GM19468 (cell line): ENCODE data around the gene ZFPM1.

ENCODE experiments used
- ATAC-seq: cut with Tn5 transposase; IDR thresholded peaks from one replicate; pipeline ENCODE4 v1.9.1; 2021; ENCODE audit warnings: mild to moderate bottlenecking, moderate library complexity, moderate number of reproducible peaks; ENCODE audit not compliant: unreplicated experiment; ENCODE audit errors: extremely low read depth

Gene ZFPM1

DNA sequence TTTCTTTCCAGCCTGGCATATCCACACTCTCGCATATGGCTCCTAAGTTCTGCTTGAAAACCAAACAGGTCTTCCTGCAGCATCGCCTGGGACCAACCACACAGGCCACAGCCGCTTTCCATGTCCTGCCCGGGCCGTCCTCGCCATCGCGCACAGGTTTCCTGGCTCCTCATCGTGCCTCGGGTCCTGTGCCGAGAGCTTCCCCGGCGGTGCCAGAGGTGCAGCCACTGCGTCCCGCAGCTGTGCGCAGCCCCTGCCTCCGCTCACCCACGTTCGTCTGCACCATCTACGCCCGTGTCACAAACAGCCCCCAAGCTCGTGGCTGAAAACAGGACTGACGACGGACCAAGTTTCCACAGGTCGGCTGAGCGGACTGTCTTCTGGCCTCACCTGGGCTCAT is 6.3 kb upstream of the ZFPM1 start:
- ATAC-seq: no peak

DNA sequence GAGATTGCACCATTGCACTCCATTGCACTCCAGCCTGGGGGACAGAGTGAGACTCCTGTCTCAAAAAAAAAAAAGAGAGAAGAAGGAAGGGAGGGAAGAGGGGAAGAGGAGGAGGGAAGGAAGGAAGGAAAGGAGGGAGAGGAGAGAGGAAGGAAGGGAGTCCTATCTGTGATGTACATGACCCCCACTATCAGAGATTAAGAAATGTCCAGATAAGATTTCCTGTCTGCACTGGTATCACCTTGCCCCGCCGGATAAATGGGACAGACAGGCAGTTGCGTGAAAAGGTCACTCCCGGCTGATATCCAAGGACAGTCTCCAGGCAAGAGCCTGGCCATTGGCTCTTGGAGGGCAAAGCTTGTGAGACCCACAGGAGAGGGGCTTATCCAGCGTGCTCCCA is 5.2 kb upstream of the ZFPM1 start:
- ATAC-seq: no peak

- ATAC-seq: no peak
These were observed 4.4 kb upstream of the ZFPM1 start for GRCh38 chr16:88448461-88449266.

DNA sequence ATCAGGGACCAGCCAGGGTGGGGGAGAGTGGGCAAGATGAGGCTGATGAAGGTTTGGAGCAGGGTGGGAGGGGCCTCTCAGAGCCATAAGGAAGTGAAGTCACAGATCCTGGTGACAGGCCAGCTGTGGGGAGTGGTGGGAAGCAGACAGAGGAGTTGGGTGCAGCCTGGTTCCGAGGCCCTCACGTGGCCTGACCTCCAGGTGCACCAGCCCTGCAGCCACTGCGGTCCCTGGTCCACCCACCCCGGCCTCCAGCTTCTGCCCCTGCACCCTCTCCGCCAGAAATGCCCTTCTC is 3.9 kb upstream of the ZFPM1 start:
- ATAC-seq: no peak

DNA sequence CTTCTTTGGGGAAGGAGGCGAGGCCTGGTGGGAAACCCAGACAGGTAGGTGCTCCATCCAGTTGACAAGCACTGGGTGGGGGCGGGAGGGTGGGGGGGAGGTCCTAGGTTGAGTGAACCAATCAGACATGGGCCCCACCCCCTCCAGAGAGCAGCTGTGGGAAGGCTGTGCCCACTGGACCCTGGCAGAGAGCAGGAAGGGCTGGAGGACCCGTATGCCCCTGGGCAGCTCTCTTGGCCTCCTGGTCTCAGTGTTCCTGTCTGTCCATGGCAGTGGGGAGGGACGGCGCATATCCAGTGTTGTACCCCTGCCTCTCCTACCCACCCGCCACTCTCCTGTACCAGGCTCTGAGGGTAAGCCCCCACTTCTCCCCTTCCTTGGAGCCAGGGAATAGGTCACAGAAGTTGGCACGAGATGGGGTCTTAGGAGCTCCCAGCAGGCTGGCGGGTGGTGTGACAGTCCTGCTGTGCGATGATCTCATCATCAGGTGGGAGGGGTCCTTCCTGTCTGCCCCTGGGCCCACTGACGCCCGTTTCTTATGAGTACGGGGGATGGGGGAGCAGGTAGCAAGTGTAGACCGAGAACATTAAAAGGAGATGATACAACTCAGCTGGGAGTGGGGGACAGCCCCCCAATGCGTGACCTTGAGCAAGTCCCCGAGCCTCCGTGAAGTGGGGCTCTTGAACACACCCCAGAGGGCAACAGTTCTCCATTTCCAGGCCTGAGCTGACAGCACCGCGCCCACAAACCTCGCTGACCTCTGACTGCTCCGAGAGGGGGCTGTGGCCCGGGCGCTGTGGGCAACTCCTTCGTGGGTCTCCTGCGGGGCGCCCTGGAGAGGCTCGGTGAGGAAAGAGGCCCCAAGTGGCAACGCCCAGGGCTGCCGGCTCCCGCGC is 1.2 kb upstream of the ZFPM1 start:
- no peak for ATAC-seq

GRCh38 chr16:88452482-88453216 is 431 bp upstream of the ZFPM1 start:
- peak; percentile 18 for ATAC-seq

DNA sequence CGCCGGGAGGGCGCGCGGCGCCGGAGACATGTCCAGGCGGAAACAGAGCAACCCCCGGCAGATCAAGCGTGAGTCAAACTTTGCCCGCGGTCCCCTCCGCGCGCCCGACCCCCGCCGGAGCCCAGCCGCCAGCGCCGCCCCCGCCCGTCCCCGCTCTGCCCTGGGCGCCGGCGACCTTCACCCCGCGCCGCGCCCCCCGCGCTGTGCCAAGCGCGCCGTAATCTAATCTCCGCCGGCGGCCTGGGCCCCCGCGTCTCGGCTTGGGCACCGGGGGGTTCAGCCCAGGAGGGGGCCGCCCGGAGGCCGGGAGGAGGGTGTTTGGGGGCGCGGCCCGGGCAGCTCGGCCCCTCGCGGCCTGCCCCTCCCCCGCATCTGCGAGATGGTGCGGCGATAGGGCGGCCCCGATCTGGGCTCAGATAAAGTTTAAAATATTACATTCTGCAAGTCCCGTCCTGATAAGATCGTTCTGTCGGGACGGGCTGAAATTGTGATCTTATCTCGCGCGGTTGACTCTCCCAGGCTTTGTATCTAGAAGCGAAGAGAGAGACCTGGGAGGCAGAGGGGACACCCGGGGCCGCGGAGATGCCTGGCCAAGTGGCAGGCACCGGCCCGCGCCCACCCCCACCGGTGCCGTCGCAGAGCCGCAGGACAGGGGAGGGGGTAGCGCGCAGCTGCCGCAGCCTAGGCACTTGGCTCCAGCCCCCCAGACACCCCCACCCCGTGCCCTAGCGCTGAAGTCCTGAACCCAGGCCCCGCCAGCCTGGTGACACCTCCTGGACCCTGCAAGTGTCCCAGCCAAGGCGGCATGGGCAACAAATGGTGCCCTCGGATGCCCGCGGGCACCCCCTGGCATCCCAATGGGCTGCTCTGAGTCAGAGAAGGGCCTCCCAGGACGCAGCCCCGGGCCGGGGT is 787 bp downstream of the ZFPM1 start:
- ATAC-seq: no peak

DNA sequence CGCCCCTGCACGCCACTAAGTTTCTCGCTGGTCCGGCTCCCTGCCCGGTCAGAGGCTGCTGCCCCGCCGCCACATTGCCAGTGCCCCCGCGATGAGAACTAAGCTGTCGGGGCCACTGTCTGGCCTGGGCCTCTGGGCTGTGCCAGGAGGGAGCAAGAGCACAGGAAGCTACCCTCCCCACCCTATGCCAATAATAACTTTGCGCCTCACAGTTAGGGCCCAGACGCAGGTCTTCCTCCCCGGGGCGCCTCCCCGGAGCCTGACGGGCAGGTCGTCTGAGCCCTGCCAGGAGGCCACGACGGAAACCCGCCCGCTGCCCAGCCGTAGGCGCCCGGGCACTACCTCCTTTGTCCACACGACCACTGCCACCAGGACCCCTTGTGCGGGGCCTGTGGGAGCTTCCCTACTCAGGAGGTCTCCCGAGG is 1.5 kb downstream of the ZFPM1 start:
- ATAC-seq: no peak

DNA sequence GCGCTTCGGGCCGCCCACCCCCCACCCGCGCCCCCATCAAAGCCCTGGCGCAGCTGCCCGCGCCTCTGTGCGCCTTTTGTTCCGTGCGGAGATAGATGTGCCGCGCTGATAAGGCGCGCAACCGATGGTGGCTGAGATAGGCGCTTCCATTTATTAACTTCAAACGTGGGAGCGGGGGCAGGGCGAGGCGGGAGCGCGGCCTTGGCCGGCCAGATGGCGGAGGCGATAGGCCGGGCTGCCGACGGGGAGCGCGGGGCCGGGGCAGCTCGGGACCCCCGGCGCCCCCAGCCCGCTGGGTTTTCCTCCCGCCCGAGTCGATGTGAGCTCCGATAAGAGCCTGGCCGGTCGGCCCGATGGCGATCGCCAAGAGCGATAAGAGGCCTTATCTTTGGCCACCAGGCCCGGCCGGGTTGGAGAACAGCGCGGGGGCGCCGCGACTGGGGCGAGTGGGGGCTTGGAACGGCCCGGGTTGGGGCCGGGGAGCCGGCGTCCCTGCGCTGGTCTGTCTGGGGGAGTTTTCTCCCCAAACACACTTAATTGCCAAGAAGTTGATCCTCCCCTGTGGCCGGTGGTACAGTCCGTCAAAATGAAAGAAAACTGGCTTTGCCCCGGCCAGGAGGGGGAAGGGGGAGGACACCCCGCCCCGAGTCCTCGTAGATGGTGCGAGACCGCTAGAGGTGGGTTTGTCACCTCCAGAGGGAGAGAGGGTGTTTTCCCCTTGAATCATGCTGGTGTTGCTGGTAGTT is 2.7 kb downstream of the ZFPM1 start:
- no peak for ATAC-seq

DNA sequence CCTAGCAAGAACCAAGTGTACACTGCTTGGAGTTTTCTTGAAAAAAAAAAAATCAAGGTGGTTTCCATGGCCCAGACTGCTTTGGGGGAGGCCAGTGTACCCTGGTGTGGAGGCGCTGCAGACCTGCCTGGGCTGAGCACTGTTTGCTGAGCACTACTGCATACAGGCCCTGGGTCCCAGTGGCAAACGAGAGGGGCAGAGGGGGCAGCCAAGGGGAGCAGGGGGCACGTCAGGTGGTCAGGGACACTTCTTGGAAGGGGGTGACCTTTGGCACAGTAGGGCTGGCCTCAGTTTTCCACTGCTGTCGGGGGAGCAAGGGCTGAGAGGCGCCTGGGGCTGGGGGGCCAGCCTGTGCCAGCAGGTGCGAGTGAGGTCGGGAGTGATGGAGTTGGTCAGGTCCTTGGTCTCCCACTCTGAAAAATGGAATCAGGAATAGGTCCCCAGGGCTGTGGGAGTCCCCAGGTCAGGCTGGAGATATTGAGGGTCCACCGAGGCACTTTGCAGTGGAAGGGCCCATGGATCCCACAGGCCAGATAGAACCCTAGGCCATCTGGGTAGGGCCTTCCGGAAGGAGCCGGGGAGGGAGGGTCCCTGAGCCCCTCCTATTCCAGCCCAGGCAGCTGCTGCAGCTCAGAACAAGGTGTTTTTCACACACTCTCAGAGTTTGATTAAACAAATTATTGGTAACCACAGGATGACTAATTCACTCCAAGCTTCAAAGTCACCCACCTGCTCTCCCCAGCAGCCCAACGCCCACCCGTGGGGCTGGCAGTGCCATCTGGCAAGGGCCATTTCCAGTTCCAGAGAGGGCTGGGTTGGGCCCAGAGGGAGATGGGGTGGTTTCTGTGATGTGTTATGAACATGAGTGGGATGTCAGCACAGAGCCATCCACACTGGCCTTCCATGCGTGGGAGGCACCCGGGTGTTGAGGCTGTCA is 3.5 kb downstream of the ZFPM1 start:
- ATAC-seq: no peak

DNA sequence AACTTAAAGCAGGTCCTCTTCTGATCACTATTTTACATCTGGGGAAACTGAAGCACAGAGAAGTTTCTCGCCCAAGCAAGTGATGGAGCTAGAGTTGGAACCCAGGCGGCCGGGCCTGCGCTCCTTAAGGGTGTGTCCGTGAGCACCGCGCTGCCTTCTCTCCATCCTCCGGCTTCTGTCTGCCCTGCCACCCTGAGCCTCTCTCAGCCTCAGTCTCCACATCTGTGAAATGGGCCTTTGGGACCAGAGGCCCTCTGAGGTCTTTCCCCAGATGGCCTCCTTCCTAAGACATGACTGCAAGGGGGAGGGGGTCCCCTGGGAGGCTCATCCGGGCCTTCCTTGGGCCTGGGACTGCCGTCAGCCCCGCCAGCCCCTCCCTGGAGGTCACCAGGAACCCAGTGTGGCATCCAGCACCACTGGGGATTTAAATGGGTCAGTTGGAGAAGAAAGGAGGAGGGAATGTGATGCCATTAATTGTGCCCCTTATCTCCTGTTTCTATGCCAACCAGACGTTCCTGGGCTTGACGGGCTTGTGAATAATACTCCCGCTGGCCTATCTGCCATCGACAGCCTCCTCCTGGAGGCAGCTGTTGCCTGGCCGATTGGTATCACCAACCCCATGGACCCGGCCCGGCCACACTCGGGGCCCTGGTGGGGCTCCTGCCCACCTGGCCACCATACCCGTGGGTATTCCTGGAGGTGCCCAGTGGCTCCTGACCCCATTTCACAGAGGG is 5.1 kb downstream of the ZFPM1 start:
- ATAC-seq: no peak

GRCh38 chr16:88458773-88459235 is 5.7 kb downstream of the ZFPM1 start:
- ATAC-seq: no peak

DNA sequence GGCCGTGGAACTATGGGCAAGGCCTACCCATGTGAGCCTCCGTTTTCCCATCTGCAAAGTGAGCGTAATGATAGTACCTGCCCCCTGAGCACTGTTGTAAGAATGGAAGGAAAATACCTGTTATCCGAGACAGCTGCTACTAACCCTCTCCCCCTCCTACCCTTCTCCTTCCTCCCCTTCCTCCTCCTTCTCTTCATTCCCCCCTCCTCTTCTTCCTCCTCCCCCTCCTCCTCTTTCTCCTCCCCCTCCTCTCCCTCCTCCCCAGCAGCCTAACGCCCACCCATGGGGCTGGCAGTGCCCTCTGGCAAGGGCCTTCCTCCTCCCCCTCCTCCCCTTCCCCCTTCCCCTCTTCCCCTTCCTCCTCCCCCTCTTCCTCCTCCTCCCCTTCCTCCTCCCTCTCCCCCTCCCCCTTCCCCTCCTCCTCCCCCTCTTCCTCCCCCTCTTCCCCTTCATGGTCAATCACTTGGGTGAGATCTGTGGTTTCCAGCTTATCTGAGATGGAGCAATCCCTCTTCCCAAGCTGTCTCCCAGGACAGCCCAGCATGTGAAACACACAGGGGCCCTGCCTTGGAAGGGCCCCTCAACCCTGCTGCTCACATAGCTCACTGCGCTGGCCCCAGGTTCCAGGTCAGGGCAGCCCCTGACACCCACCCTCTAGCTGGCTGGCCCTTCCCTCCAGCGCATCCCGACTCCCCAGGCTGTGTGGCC is 6.4 kb downstream of the ZFPM1 start:
- ATAC-seq: no peak

GRCh38 chr16:88460496-88461330 is 7.6 kb downstream of the ZFPM1 start:
- ATAC-seq: no peak

- no peak for ATAC-seq
These were observed 8.5 kb downstream of the ZFPM1 start for GRCh38 chr16:88461331-88462269.
